Stimulated activated CD4-positive, alpha-beta T cell treated with anti-CD3 and anti-CD28 coated beads, Interleukin-4, amount 100 ng/mL, for 1 hour (primary cell): ENCODE results near the gene NRXN3.

Source experiments
- DNase-seq: peaks from one replicate; pipeline ENCODE4 v3.0.0-alpha.2; 2020

Gene NRXN3

GRCh38 chr14:78752518-78753188 lies 582.5 kb downstream of the NRXN3 start:
- no peak for DNase-seq

DNA sequence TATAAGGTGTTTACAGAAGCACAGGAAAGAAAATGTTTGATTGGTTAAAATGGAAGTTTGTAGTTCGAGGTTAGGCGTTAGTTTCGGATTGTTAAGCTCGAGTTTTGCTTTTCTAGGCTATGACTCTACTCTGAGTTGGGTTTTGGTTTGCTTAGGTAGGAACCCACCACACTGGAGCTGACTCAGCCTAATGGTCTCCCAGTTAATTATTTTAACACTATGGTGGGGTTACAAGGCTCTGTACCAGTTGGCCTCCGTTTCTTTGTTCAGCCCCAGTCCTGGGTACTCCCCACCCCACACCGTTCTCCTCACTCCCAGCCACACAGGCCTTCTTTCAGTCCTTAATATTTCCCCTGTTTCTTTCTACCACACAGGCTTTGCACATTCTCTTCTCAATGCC lies 583.9 kb downstream of the NRXN3 start:
- no peak for DNase-seq

DNA sequence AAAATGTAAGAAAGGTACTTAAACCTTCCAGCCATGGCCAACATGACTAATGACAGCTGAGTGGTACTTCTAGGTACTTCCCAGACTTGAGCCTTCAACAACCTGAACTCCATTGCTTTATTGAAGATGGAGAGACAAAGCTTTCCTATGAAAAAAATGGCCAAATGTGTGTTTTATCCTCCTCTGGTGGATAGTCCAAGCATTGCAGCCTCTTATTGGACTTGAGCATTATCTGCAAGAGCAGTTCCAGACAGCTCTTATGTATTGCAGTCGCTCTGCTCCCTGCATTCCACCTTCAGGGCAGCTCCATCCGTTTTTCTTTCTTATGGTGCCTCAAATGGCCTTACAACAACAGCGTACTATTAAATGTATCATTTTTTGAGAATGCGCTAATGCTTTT lies 588.2 kb downstream of the NRXN3 start:
- no peak for DNase-seq

DNA sequence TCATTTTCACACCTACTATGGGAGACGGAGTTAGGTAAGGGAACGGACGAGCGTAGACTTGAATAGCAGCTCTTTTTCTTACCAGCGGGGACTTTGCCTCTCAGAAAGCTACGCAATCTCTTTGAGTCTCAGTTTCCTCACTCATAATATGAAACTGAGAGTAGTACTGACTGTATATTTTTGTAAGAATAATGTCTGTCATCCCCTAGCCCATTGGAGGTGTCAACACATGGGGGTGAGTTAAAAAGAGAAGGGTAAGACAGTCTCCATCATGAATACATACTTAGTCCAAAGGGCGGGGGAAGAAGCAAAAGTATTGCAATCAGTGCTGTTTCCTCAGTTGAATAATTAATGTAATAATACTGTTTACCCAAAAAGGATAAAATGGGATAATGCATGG lies 592.2 kb downstream of the NRXN3 start:
- DNase-seq, result no peak

DNA sequence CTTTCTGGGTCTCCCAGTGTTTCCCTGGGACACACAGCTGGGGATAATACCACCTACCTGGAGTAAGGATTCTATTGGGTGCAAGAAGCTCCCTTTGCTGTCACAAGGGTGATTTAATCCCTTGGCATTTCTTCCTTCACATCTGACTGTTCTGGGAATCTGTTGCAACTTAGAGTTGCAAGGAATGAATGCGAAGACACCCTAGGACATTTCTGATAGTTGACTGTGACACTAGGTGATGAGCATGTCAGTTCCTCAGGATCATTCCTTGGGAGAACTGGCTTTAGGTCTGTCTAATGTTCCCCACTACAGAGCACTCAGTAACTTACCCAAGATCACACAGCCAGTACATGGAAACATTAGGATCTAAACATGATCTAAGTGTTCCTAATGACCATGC lies 593.6 kb downstream of the NRXN3 start:
- no peak for DNase-seq

DNA sequence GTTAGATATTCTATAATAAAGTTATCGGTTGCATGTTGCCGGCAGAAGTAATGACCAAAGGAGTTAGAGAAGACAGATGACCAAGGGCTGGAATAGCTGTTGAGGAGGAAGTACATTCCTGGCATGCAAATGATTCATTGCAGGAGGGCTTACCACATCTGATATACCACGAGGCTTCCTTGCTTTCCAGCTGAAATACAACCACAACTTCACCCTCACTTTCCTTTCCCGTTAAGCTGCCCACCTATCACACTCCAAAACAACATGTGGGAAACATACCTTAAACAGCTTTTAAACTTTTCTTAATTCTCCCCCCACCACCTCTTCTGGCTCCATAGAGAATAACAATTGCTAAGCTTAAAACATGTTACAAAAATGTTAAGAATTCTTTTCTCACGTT lies 594.1 kb downstream of the NRXN3 start:
- no peak for DNase-seq

DNA sequence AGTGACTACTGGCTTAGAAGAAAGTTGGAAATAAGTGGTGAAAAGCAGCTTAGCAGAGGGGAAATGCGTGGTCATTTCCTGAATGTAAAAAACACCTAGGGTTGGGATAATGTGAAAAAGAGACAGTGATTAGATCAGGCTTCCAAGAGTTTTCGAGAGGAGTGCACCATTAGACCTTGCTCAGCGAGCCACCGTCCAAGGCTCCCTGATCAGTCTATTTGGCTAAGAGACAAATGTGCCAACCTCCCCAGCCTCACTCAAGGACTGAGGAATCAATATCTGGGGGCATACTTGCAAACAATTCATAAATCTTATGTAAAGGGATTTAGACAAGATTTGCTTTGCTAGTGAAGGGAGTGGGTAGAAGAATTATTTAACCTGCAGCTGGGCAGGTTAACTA lies 594.5 kb downstream of the NRXN3 start:
- no peak for DNase-seq

DNA sequence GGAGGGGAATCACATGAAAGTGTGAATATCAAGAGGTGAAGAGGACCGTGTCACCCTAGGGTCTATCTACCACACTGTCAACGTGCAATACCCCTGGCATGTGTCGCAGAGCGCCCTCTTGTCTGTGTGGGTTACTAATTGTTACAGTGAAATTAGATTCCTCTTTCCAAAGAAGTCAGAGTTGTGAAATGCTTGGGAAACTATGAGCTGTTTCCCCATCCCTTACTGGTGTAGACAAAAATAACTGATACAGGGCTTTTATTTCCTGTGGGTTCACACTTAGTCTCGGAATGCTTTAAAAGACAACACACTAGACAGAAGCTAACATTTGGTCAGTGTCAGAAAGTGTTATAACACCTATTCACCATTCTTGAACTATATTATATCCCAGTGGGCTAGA lies 597.3 kb downstream of the NRXN3 start:
- DNase-seq, result no peak

DNA sequence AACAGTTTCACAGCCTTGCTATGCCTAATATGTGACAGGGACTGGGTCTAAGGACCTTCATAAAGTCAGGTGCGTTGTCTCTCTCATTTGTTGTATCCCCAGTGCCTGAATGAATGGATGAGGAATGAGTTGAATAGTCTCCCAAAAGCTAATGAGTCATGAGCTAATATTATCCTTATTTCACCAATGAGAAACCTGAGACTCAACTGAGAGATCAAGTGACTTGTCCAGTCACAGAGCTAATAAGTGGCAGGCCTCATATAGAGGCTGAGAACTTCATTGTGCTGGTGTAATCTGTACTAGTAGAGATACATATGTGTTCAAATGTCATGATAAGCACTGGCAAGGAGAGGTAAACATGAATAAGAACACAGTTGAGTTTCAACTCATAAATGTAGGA lies 612.4 kb downstream of the NRXN3 start:
- DNase-seq, result no peak

DNA sequence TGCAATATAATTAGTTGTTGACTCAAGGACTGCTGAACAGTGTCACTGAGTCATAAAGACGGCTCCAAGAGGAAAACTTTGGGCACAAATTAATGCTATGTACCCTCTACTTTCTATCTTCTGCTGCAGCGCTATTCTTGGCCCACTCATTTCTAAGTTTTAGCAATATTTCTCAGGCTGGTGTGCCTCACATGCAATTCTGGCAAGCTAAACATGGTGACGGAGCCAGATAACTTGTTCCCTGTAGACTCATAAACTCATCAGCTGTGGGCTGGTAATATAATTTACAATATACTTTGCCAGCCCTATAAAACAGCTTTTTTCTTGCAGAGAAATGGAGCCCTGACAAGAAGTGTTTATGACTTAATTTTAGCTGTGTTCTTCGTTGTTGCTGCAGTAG lies 615.1 kb downstream of the NRXN3 start:
- no peak for DNase-seq

GRCh38 chr14:78788467-78789360 lies 618.5 kb downstream of the NRXN3 start:
- no peak for DNase-seq

GRCh38 chr14:78790271-78790670 lies 620.1 kb downstream of the NRXN3 start:
- no peak for DNase-seq

DNA sequence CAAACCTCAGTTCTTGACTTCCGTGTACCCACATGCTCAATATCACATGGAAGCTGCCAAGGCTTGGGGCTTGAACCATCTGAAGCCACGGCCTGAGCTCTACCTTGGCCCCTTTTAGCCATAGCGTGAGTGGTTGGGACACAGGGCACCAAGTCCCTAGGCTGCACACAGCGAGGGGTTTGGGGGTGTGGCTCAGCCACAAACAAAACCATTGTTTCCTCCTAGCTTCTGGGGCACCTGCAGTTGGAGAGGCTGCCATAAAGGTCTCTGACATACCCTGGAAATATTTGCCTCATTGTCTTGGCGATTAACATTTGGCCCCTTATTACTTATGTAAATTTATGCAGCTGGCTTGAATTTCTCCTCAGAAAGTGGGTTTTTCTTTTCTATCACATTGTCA lies 628.6 kb downstream of the NRXN3 start:
- no peak for DNase-seq

- no peak for DNase-seq
Measured at GRCh38 chr14:78805570-78805969, 635.4 kb downstream of the NRXN3 start.

DNA sequence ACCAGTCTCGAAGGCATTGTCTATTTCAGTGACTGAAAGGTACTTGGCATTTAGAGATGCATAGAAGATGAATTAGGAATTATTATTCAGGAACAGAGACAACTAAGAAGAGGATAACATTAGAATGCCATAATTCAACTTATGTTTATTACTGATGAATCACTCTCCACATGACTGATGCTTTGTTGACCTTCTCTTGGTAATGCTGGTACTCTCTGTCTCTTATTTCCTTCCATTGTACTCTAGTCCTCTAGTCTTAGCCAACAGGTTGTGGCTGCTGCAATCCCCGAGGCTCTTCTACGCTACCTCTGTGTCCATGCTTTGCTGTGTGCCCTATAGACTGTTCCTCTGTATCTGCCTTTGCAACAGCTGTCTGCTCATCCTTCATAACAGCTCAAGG lies 652.9 kb downstream of the NRXN3 start:
- DNase-seq, result no peak

DNA sequence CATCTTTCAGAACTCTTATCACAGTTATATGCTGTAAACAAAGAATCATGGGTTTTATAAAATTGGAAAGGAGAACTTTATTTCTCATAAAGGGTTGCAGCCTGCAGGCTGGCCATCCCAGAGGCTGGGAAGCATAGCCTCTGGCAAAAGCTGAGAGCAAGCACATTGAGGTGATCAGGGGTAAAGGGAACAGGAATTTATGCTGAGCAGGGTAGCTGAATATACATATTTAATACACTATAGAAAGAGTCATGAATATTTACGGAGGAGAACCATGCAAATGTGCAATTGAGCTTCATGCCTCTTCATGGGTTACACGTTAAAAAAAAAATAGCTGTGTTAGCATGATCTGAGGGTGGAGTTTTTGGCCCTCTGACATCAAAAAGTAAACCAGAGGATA lies 653.3 kb downstream of the NRXN3 start:
- no peak for DNase-seq

GRCh38 chr14:78829274-78829673 lies 659.1 kb downstream of the NRXN3 start:
- no peak for DNase-seq

DNA sequence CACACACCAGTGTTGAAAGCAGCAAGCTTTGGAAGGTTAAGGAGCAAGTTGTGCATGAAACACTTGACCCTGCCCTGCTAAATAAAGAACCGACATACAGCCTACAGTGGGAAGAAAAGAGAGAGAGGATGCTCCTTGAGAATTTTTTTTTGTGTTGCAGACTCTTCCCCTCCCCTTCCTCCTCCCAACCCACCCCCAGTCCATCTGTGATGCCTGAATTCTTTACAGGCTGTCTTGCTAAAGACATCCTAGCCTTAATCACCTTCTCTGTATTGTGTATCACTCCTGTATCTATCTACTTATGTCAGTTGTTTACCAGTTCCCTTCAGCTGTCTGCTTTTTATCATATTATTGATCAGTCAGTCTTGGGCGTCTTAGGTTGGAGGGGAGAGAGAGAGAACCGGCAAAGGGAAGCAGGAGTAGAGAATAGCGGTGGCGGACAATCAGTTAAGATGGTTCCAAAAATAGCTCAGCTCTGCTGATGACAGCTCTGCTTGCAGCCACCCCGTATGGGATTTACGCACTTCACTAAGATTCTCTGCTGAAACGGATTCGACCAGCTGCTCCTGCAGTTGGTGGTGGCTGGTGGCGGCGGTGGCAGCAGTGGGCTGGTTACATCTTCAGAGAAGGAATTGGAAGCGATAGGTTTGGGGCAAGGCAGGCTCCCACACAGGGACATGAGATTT lies 664.7 kb downstream of the NRXN3 start:
- DNase-seq, result peak; percentile 0

DNA sequence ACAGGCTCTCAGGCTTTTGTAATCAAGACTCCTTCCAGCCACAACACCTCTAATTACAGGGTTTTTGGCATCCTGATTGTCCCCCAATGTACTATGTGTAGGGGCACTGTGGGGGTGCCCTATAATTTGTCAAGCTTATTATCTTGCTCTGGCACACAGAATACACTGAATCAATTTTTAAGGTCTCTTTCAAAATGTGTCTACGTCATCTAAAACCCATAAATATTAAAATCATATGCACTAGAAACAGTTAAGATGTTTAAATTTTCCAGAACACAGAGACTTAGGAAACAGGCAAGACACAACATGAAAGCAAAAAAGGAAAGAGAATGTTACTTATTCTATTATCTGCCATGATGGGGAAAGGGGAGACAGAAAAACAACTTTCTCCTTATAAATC lies 665.7 kb downstream of the NRXN3 start:
- no peak for DNase-seq

GRCh38 chr14:78836777-78837176 lies 666.6 kb downstream of the NRXN3 start:
- no peak for DNase-seq

DNA sequence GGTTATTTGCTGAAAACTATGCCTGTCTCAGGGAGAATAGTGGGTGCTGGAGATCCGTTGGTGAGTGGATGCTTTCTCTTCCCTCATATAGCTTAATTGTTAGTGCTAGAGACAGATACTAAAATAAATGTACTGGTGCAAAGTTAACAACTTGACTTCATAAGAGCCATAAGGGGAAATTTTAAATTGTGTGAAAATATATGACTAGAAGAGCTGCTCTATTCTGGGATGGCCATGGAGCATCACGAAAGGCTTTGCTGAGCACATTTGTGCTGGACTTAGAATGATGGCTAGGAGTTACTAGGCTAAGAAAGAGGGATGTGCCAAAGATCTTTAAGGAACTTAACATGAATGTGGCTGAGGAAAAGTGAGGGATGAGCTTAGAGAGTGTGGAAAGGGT lies 668.8 kb downstream of the NRXN3 start:
- DNase-seq, result no peak

- DNase-seq, result no peak
Measured at GRCh38 chr14:78840898-78841297, 670.7 kb downstream of the NRXN3 start.

DNA sequence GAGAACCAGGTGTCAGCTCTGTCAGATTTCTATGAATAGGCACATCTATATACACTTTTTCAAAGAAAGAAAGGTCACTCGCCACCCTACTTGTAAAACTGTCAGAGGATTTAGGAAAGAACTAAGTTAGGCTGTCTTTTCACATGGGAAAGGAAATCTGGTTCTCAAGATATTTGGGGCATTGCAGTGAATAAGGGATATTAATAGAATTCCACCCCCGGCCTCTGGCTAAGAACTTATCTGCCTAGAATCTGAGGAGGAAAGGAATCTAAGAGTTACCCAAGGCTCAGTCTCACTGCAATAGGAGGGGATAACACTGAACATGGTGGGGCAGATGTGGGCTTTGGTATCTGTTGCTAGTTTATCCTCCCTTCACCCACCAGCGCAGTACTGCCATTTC lies 677.6 kb downstream of the NRXN3 start:
- no peak for DNase-seq

DNA sequence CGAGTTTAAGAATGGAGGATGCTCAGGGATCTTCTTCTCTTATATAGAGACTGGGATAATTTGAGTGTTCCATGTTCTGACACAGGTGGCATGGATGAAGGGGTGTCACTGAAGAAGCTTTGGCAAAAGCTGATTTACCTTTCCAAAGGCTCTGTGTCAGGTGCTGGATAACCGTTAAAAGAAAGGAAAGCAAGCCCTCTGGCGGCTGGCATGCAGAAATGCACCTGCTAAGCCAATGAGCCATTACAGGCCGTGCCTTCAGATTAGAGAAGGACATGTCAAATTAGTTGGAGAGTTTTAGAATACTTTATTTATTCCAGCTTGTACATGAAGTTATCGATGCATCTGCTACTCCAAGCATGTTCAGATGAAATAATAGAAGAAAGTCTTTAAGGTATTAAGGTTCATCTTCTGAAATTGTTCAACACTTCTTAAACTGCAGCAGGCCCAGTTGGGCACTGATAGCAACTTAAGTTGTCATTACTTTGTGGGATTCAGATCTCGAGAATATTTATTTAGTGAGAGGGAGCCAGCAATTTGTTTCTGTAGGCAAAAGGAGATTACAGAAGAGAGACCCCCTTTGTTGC lies 678.2 kb downstream of the NRXN3 start:
- DNase-seq, result peak; percentile 1
